Esophagus muscularis mucosa (tissue), 3 donors: ENCODE results near the gene TP53I11.

Source experiments
- POLR2A ChIP-seq: fragments of 450-650 bp; IDR thresholded peaks from one replicate; pipeline ENCODE4 v1.6.1; 2017; ENCODE audit warnings: antibody characterized with exemption, moderate library complexity, mild to moderate bottlenecking, low read depth
- POLR2AphosphoS5 ChIP-seq, 2 donors: sonication (generic); formaldehyde crosslinking; IDR thresholded peaks; one replicate each; pipeline ENCODE4 v1.6.1; 2017; ENCODE audit warnings: antibody characterized with exemption in 2 of 2
- TF ChIP-seq, protein P1 (sequence below), 3 experiments: fragments of 200-600 bp in 2 of 3; fragments of 450-650 bp in 1 of 3; sonication (generic) in 2 of 3; IDR thresholded peaks; one replicate each; pipeline ENCODE4 v1.5.1; 2017 to 2019; ENCODE audit warnings: antibody characterized with exemption in 3 of 3, mild to moderate bottlenecking in 2 of 3, moderate library complexity in 1 of 3

DNA sequence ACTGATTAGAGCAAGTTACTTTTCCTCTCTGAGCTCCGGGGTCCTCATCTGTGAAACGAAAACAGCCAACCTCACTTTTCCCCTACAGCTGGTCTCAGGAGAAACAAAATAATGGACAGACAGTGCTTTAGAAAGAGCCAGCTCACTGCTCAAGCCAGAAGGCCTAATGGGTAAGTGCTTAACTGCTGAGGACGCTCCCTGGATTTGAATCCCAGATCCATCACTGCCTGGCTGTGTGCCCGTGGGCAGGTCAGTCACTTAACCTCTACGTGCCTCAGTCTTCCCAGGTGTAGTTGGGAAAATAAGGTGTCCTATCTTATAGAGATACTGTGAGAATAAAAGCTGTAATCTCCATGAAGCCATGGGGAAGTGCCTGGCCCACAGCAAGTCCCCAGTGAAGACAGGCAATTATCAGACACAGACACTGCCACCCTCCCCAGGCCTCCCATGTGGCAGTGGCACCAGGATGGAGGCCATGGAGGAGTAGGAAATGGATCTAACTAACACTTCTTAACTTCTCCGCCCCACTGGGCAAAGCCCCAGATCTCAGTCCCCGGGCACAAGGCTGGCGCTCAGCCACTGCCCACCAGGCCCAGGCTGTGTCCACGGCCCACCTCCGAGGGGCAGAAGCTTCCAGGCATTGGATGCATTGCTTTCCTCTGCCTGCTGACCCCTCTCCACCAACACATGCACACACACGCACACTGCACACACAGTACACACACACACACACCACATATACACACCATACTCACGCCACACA lies 9.2 kb downstream of the TP53I11 start:
- TF ChIP-seq, protein P1, sequence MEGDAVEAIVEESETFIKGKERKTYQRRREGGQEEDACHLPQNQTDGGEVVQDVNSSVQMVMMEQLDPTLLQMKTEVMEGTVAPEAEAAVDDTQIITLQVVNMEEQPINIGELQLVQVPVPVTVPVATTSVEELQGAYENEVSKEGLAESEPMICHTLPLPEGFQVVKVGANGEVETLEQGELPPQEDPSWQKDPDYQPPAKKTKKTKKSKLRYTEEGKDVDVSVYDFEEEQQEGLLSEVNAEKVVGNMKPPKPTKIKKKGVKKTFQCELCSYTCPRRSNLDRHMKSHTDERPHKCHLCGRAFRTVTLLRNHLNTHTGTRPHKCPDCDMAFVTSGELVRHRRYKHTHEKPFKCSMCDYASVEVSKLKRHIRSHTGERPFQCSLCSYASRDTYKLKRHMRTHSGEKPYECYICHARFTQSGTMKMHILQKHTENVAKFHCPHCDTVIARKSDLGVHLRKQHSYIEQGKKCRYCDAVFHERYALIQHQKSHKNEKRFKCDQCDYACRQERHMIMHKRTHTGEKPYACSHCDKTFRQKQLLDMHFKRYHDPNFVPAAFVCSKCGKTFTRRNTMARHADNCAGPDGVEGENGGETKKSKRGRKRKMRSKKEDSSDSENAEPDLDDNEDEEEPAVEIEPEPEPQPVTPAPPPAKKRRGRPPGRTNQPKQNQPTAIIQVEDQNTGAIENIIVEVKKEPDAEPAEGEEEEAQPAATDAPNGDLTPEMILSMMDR (IDR thresholded peaks at IDR 0.05), result no peak
- TF ChIP-seq POLR2A (no peak), POLR2AphosphoS5 (IDR thresholded peaks at IDR 0.05) (no peak)
